GM13977 (cell line): ENCODE measurements around the gene VPS26A.

Experiments used
- DNase-seq: peaks from one replicate; pipeline ENCODE4 v3.0.0; 2012; ENCODE audit warnings: low spot score
- CTCF ChIP-seq: IDR thresholded peaks from 2 replicates; pipeline ENCODE4 v1.5.1; 2012; ENCODE audit warnings: mild to moderate bottlenecking, control low read depth; ENCODE audit not compliant: insufficient read depth; ENCODE audit errors: extremely low read depth, missing control alignments
- in situ Hi-C: fragments of 300-500 bp; cut with MboI; formaldehyde crosslinking; loops from one replicate; pipeline ENCODE4 v1.12.0; 2022; ENCODE audit warnings: low sequenced_read_pairs, low pct_unique_long_range_greater_than_20kb, mixed read lengths, inconsistent platforms; ENCODE audit not compliant: unreplicated experiment

VPS26A gene

GRCh38 chr10:69087590-69088470, 36.1 kb upstream of the VPS26A start, which contains the start of gene SRGN:
TSS of gene SRGN (plus strand) at chr10:69088103. CDS start at chr10:69088158, 55 bp downstream.
- TF ChIP-seq CTCF: no peak
- DNase-seq: peak; percentile 72
- in situ Hi-C loops: no loop called here

GRCh38 chr10:69088471-69088769, 35.6 kb upstream of the VPS26A start:
- in situ Hi-C loops: no loop called here
- no peak for DNase-seq
- no peak for TF ChIP-seq CTCF

GRCh38 chr10:69088801-69089501, 35.0 kb upstream of the VPS26A start:
- DNase-seq: peak; percentile 52
- in situ Hi-C loops: no loop called here
- TF ChIP-seq CTCF: no peak

GRCh38 chr10:69089638-69090599, 34.1 kb upstream of the VPS26A start:
- peak; percentile 34 for DNase-seq

GRCh38 chr10:69090685-69091084, 33.3 kb upstream of the VPS26A start:
- TF ChIP-seq CTCF: no peak
- in situ Hi-C loops: loop anchor here (5.0 kb wide), 1 partner anchor 83 kb away; no protein-coding TSS in a partner anchor
- no peak for DNase-seq

More at GRCh38 chr10:69089638-69090599, 34.1 kb upstream of the VPS26A start:
- in situ Hi-C loops: loop anchor here (5.0 kb wide), 1 partner anchor 83 kb away; no protein-coding TSS in a partner anchor
- TF ChIP-seq CTCF: no peak
